K562 treated with DMSO at 1 percent for 4 hours (cell line): Measurements from ENCODE around the gene CDKN1B. TPM values are rescaled to one million over a fixed set of nuclear protein-coding genes. Genes with fewer than 3 reads are reported as not detected.

Experiments
- total RNA-seq: library from RNA; unstranded; fragments of 300-600 nt; gene quantifications from 2 replicates; pipeline ENCODE4 v1.2.3, GENCODE V29; 2022; ENCODE audit not compliant: insufficient read depth

CDKN1B gene
- 26.6 and 29.9 TPM in 2 replicates for total RNA-seq

GRCh38 chr12:12716793-12717585, at the start of gene CDKN1B:
Gene CDKN1B (plus strand): TSS chr12:12717368. CDS start chr12:12717840, 472 bp downstream.

Other genes with a start within 250 kb of the CDKN1B start
- 3.5 and 4.8 TPM in 2 replicates for gene DUSP16, start 154.5 kb upstream of the CDKN1B start, total RNA-seq
- gene CREBL2, start 105.5 kb upstream of the CDKN1B start, total RNA-seq = 6.8 and 7.5 TPM in 2 replicates
- 0.99 TPM in 1 of 2 replicates, not detected in the other for gene GPR19, start 21.2 kb upstream of the CDKN1B start, total RNA-seq
- gene APOLD1, start 68.3 kb downstream of the CDKN1B start, total RNA-seq = 1.1 and 1.5 TPM in 2 replicates
- 15.8 and 19.4 TPM in 2 replicates for gene DDX47, start 96.0 kb downstream of the CDKN1B start, total RNA-seq
- gene GPRC5A, start 174.2 kb downstream of the CDKN1B start, total RNA-seq = not detected in 2 replicates
- gene GPRC5D, start 234.8 kb downstream of the CDKN1B start, total RNA-seq = 0.99 TPM in 1 of 2 replicates, not detected in the other